ENCODE results near the gene C11orf71. TPM values are rescaled to one million over a fixed set of nuclear protein-coding genes. Genes with fewer than 3 reads are reported as not detected.

The C11orf71 gene
- total RNA-seq, 1 donor from 2014 or later = 4.4 TPM

DNA sequence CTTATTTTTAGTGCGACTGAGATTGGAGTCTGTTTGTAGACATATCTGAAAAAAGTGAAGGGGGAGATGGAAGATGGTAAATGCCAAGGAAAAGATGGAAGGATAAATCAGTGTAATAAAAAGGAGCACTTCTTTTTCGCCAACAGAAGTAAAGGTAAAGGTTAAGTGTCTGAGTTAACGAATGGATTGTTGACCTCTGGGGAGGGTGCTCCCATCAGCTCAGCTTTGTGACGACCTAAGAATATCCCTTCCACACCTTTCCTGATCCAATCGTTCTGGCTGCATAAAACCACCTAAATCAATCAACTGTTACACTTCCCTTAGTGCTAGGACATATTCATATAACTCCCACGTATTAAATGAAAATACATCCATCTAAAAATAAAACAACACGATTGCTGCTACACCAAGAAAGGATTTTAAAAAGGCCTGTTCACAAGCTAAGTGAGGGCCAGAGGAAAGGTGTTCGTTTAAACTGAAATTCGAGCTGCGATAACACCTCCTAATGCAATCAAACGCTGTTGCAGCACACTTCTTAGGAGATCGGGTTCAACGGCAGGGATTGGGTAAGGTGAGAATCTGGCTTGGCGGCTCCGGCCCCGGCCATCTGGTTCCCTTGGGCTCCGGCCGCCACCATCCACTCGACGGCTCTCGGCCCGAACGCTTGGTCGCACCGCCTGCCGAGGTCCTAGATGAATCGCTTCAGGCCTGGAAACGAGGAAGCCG is 658 bp downstream of the C11orf71 start:
- DNase-seq (ENCODE audit: low read depth in 2 of 2) = no peak

DNA sequence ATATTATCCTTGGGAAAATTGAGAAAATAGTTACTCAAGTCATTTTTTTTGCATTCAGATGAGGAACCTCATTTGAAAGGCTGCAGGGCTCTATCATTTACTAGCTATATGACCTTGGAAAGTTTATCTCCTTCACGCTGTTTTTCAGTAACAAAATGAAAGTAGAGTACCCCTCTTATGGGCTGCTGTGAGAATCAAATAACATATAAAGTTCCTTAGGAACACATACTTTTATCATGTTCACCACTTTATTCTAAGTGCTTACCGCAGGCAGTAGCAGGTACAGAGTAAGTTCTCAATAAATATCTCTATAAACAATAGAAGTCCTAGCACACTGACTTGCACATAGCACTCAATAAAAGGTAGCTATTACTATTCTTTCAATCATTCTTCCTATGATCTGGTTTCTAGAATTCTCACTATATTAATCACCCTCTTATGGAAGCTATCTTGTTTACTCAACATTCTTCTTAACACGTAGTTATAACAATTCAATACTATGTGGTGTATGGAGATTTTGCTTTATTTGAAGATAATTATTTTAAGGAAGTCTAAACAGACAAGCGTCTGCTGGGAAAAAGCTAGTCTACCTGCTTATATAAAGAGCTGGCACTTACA is 1.9 kb downstream of the C11orf71 start:
- DNase-seq (ENCODE audit: low read depth in 2 of 2) = no peak

DNA sequence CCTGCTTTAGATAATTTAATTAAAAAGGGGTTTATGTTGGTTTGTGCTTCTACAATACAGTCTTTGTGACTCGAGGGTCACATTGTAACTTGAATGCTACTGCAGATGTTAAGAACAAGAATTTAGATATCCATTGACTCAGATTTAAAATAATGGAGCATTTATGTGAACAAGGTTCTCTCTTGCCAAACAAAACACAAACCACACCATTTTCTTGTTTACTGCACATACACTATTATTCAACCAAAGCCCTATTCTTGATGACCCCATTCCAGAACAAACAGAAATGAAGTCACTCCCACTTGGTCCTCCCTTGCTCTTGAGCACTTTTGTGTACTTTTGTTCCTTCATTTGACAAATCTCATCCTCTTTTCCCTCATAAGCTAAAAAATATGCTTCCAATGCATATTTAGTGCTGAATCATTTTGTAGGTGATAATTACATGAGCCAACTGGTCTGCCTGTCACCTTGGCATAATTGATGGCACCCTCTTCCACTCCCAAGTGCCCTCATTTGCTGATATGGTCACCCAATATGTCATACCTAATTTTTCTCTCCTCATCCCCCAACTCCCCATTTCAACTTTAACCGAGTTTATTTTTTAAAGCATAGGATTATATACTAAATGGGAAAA is 2.8 kb downstream of the C11orf71 start:
- peak in 1 of 2 donors; percentile 21 for DNase-seq (ENCODE audit: low read depth in 2 of 2)

DNA sequence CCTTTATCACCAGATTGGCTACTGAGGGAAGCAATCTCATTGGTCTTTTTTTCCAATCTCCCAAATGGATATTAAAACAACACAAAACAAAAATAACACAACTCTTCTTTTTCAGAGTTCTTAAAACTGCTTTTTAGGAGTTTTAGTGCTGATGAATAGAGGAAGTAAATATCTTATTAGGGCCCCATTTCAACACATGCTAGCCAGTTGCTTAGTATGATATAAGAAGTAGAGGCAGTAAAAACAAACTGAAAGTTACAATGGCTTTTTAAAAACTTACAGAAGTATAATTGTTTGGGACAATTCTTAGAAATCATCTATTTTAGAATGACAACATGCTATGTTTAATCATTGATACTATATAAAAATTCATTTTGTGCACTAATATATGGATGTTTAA is 3.4 kb downstream of the C11orf71 start:
- no peak for DNase-seq (ENCODE audit: low read depth in 2 of 2)

DNA sequence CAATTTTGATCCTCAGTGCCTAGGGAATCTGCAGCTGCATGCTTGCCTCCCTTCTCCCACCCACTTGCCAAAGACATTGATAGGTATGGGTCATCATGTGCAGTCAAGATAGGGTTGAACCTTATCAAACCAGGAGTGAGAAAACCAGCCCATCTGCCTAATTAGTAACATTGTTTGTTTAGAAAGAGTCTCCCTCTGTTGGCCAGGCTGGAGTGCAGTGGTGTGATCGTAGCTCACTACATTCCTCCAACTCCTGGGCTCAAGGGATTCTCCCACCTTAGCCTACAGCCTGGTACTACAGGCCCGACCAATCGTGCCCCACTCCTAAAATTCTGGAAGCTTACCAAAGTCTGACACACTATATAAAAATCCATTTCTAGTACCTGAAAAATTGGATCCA is 4.6 kb downstream of the C11orf71 start:
- peak in 1 of 2 donors; percentile 19 for DNase-seq (ENCODE audit: low read depth in 2 of 2)

DNA sequence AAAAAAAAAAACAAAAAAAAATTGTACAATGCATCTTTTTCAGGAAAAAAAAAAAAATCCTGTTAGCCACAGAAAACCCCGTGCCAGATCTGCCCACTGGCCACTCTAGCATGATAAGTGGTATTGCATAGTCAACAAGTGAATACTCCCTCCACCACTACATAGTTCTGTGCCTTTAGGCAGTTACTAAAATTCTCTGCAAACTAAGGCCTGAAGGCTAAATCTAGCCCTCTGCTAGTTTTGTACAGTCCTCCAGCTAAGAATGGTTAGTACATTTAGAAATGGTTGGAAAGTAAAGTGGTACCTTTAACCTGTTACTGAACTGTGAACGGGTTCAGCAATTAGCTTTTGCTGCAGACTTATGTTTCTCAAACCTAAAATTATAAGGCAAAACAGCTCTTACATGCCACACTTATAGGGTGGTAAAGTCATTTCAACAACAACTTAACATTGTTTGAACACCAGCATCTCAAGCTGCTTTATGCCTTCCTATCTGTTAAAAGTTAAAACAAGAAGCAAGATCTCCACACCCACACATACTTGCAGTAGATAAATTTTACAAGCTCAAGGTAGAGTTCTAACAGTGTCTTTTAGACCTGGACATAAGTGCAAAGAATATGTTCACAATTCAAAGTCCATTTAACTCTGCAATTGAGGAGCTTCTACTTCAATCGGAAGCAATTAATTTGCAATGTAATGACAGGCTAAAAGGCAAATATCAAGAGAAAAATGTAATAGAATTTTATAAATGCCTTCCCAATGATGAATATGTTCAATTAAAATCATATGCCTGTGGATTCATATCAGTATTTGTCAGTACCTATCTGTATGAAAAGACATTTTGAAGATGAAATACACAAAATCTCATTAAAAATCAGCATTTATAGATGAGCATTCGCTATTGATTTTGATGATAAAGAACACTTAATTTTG is 7.3 kb downstream of the C11orf71 start:
- no peak for DNase-seq (ENCODE audit: low read depth in 2 of 2)

DNA sequence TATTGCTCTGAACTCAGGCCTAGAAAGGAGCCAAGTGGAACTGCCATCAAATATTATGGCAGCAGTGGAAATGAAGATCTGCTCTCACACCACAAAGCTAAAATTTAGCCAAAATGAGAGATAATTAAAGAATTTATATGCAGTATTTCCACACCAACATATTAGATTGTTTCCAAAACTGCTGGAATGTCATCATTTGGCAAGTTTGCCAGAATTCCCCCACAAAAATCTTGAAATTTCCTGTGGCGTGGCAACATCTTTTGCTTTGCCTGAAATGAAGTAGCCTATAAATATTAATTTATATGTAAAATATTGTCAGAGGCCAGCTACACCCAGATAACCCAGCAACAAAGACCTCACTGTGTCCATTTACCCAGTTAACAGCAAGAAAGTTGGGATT is 13.8 kb downstream of the C11orf71 start:
- DNase-seq (ENCODE audit: low read depth in 2 of 2) = no peak

DNA sequence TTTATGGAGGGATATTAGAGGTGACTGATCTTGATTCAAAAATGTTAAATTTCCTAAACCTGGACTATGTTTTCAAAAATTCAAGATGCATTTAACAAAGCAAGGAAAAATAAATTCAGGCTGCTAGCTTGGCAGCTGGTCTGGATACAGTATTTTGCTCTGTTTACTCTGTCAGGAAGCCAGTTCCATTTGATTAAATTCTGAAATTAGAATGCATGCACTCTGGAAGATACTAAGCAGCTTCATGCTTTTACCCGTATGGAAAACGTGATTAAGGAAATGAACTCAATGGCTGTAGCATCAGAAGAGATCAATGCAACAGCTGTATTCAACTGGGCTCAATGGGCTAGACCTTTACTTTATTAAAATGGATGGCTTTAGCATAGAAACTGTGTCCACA is 14.2 kb downstream of the C11orf71 start:
- no peak for DNase-seq (ENCODE audit: low read depth in 2 of 2)

DNA sequence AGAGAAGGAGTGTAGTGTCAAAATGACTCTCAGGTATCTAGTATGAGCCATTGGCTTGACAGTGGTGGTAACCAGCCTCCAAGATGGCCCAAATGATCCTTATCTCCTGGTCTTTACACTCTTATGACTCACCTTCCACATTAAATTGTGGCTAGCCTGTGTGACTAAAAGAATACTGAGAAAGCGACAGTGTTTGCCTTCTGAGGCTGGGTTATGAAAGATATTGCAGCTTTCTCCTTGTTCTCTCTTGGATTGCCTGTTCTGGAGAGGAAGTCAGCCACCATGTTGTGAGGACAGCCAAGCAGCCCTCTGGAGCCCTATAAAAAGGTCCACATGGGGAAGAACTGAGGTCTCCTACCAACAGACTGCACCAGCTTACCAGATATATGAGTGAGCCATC is 15.8 kb downstream of the C11orf71 start:
- DNase-seq (ENCODE audit: low read depth in 2 of 2) = no peak

DNA sequence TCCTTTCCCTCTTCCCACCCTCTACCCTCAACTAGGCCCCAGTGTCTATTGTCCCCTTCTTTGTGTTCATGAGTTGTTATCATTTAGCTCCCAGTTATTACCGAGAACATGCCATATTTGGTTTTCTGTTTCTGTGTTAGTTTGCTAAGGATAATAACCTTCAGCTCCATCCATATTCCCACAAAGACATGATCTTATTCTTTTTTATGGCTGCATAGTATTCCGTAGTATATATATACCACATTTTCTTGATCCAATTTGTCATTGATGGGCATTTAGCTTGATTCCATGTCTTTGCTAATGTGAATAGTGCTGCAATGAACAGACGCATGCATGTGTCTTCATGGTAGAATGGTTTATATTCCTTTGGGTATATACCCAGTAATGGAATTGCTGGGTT is 17.8 kb downstream of the C11orf71 start:
- no peak for DNase-seq (ENCODE audit: low read depth in 2 of 2)

DNA sequence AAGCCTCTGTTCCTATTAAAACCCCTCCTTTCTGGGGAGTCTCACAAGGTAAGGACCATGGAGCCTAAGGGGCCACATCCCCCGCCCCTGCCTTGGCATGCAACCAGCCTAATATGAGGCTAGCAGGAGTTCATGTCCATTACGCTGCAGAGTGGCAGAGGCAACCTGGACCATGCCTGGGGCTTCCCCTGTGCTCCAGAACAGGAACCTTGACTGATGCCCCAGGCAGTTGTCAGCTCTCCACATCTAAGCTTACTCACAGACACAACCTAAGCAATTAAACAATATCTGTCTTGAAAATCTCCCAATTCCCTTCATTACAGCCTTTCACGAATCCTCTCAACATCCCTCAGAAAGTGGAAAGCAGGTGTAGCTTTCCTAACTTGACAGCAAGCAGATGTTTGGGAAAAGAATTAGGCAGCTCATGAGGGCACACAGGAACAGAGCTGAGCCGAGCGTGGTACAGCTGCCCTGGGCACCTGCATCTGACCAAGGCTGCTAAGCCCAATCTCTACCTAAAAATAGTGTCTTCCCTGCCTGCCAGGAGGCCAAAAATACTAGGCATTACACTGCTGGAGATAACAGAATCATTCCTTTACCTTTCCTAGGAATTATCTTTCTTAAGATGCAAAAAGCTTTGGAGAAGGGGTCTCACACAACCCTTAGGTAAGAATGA is 20.8 kb downstream of the C11orf71 start:
- no peak for DNase-seq (ENCODE audit: low read depth in 2 of 2)

DNA sequence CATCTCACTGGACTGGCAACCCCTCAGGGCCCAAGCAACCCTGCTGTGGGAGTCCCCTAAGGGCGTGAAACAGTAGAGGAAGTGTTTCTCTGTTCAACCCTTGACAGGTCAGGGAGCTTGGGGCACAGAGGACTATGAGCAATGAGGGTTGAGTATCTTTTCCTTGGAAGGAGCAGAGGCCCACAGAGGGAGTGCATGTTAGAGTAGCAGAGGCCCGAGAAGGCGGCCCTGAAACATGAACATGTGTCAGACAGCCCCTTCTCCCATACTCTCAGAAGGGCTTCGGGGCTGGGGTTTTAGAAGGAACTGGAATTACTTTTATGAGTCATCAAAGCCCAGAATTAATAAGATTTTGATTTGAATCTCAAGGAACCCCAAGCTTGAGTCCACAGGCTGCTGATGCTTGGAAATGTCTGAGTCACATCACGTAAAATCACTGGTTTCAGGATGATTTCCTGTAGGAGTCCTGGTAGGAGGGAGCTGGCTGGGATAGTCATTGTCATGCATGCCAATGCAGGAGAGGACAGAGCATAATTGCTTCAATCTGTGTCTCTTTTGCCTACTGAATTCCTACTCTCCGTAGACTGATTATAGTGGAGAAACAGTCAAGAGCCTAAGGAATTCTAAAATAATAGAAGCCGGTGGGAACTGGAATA is 22.6 kb downstream of the C11orf71 start:
- no peak for DNase-seq (ENCODE audit: low read depth in 2 of 2)

DNA sequence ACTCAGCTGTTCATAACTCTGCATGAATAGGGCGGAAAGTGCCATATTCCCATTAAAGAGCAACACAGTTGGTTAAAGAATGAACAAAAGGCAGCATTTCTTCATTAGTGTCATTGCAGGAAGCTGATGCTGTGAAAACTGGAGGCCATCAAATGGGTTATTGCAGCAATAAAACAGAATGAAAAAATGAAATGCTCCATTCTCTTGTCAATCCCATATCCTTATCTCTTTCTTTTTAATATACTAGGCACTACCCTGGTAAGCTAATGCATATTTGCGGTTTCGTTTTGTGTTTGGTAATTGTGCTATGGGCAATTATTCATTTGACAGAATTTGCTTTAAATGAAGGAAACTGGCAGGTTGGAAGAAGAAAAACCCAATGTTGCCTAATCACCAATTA is 25.3 kb downstream of the C11orf71 start:
- no peak for DNase-seq (ENCODE audit: low read depth in 2 of 2)

DNA sequence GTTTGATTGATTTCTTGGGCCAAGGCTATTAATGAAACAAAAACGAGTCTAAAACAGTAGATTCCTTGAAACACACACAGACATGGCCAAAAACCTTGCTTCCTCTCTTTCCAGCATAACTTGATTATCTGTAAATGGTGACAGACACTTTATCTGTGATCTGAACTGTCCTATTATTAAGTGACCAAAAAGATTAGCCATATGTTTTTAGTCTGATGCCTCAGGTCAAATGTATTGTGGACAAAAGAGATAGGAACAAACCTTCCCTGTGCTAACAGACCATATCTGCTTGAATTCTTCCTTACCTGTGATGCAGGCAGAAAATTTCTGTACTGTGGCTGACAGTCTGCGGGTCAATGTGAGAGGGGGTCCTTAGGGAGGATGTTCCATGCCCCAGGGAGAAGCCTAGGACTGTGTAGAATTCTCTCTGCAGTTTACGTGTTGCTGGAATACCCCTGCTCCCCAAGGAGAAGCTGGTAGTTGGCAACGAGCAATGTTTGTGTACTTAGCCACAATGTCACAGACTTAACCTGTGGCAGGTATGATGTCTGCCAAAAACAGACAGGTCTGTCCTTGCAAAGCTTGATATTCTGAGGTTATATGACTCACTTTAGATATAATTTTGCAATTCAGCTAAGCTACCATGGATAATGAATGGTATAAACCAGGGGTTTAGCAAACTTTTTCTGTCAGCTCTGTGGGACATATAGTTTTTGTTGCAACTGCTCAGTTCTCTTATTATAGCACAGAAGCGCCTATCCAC is 31.2 kb downstream of the C11orf71 start:
- no peak for DNase-seq (ENCODE audit: low read depth in 2 of 2)

DNA sequence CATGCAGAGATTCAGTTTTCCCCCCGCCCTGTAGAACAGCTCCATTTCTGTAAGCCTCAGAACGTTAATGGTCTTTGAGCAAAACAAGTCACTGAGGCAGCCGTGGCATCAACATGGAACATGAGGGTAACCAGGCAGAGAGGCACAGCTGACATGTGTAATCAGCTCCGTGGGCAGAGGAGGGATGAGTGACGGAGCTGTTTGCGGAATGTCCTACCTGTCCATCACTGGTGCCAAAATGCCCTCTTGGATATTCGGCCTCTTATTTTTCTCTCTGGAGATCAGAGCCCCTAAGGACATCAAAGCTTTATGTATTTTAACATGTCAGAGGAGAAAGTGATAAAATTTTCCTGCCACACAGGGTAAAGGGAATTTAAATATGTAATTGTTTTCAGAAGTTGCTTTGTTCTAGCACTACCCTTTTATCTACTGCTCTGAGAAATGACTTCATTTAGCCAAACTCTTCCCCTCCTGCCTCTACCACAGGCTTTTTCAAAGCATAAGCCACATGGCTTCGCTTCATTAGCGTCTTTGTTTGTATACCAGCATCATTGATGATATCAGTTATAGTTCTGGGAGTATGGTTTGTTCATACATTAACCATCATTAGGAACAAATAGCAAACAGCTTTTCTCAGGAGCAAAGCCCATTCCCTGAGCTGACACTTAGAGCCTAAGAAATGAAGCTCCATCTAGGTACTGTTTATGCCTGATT is 32.9 kb downstream of the C11orf71 start:
- no peak for DNase-seq (ENCODE audit: low read depth in 2 of 2)

DNA sequence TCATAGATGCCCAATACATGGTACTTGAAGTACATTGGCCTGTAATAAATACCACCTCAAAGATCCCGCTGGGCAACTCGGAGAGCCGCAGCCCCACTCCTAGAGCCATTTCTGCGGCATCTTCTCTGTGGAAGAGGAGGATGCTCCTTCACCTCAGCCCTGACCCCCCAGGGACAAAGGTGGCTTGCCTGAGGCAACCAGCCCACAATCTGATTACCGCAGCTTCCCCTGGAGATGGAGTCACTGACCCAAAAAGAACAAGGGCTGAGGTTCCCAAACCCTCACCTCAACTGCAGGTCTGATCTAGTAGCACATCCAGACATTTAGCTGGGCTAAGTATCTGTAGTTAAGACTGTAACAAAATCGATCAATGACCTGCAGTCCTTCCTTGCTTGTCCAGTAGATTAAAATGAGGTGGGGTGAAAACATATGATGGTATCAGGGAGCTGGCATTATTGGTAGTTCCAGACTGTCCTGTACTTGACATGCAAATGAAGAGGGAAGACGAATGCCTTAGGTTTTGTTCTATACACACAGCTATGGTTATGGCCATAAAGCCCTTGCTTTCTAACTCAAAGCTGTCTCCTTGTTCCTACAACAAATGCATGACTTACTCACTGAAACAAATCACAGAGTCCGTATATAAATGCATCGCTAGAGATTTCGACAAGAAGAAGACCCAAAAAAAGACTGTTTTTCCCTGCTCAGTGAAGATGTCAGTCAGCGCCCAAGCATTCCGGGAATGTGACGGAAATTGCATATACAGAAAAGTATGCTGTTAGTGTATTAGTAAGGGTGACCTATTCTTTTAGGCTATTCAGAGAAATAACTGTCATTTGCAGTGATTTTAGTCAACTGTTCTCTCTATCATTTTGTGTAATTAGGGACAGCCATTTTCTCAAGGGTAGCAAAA is 33.7 kb downstream of the C11orf71 start:
- peak; percentile 5 to 38 for DNase-seq (ENCODE audit: low read depth in 2 of 2)

DNA sequence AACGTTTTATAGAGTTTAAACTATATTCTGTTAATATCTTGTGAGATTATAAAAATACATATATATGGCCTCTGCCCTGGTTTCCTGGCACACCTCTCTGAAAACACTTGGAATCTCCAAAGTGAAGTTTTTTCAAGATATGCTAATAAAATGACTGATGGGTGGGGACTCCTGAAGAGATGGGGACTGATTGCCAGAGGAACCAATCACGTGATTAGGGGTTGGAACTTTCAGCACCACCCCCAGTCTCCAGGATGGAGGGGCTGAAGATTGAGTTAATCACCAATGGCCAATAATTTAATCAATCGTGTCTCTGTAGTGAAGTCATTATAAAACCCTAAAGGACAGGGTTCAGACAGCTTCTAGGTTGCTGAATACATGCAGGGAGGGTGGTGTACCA is 37.4 kb downstream of the C11orf71 start:
- DNase-seq (ENCODE audit: low read depth in 2 of 2) = no peak

DNA sequence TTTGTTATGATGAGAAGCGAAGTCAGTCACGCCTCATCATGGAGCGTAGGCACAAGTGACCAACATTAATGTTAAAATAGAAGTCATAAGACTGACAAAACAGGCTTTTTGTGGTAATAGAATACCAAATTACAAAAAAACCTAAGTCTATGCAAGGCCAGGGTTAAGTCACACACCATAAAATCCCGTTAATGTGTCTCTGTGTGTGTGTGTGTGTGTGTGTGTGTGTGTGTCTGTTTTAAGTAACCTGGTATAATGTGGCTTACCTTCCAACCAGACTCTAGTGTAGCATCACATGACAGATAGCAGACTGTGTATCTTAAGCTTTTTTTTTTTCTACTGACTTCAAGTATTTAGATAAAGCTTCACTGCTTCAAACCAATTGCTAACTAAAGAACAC is 38.0 kb downstream of the C11orf71 start:
- no peak for DNase-seq (ENCODE audit: low read depth in 2 of 2)

Data from dermis microvascular lymphatic vessel endothelial cell (primary cell).